Endodermal cell (in vitro differentiated cells): ENCODE results near the gene EIF2AK3. TPM values are rescaled to one million over a fixed set of nuclear protein-coding genes. Genes with fewer than 3 reads are reported as not detected.

Experiments used
- DNase-seq: peaks from one replicate; pipeline ENCODE4 v3.0.0-alpha.2; 2017
- H3K27ac ChIP-seq: 2 replicates; pipeline ENCODE4 v1.5.1; 2013; ENCODE audit warnings: mild to moderate bottlenecking, low read depth, low read length, moderate library complexity
- H3K27me3 ChIP-seq: 2 replicates; pipeline ENCODE4 v1.6.1; 2013; ENCODE audit warnings: mild to moderate bottlenecking, low read length, moderate library complexity; ENCODE audit not compliant: insufficient read depth, control insufficient read depth, poor library complexity, severe bottlenecking
- H3K36me3 ChIP-seq: 2 replicates; pipeline ENCODE4 v1.7.0; 2013; ENCODE audit warnings: mild to moderate bottlenecking, low read length, moderate library complexity; ENCODE audit not compliant: control insufficient read depth, insufficient read depth
- H3K4me1 ChIP-seq: one replicate; pipeline ENCODE4 v1.7.0; 2013; ENCODE audit warnings: low read length; ENCODE audit not compliant: control insufficient read depth, insufficient read depth
- H3K4me3 ChIP-seq: 2 replicates; pipeline ENCODE4 v1.5.1; 2013; ENCODE audit warnings: mild to moderate bottlenecking, low read length, moderate library complexity
- H3K9ac ChIP-seq: 2 replicates; pipeline ENCODE4 v1.6.1; 2013; ENCODE audit warnings: mild to moderate bottlenecking, low read length, moderate library complexity; ENCODE audit not compliant: poor library complexity, severe bottlenecking; ENCODE audit errors: extremely low read depth
- H3K9me3 ChIP-seq: 2 replicates; pipeline ENCODE4 v1.6.1; 2013; ENCODE audit warnings: mild to moderate bottlenecking, low read length, moderate library complexity; ENCODE audit not compliant: control insufficient read depth
- H3K27ac Mint-ChIP-seq: 2 replicates; pipeline ENCODE4 v1.8.0; 2020; ENCODE audit warnings: mixed read lengths
- H3K27me3 Mint-ChIP-seq: 2 replicates; pipeline ENCODE4 v1.8.0; 2021; ENCODE audit warnings: mild to moderate bottlenecking, mixed read lengths; ENCODE audit not compliant: insufficient read depth
- H3K36me3 Mint-ChIP-seq: 2 replicates; pipeline ENCODE4 v1.8.0; 2020; ENCODE audit warnings: low read depth, mixed read lengths
- H3K4me1 Mint-ChIP-seq: 2 replicates; pipeline ENCODE4 v1.8.0; 2020; ENCODE audit warnings: mixed read lengths
- H3K4me3 Mint-ChIP-seq: 2 replicates; pipeline ENCODE4 v1.8.0; 2020; ENCODE audit warnings: mild to moderate bottlenecking, moderate library complexity, mixed read lengths
- H3K9me3 Mint-ChIP-seq: 2 replicates; pipeline ENCODE4 v1.8.0; 2020; ENCODE audit warnings: mild to moderate bottlenecking, mixed read lengths
- CTCF ChIP-seq: fragments of 200-600 bp; sonication (generic); conservative IDR thresholded peaks from 2 replicates; pipeline ENCODE4 v1.5.0; 2021; ENCODE audit warnings: antibody characterized with exemption, mild to moderate bottlenecking
- WGBS, 2 experiments: methylation state at CpG; one replicate each; pipeline versions ENCODE4 v1.1.5 to v1.1.7; 2013; ENCODE audit warnings: missing lambda C conversion rate in 2 of 2, mixed read lengths in 1 of 2; ENCODE audit not compliant: insufficient coverage in 1 of 2, insufficient read length in 1 of 2; 5-methylcytosine and 5-hydroxymethylcytosine counted together
- total RNA-seq, 2 donors: library from RNA; stranded (reverse); fragmentation: NEBNext Ultra II Directional in 1 of 2; extraction: Animal tissue kit (Norgen Biotek cat#: 25700) in 1 of 2; gene quantifications; 2 replicates in 1 of 2; 3 replicates in 1 of 2; pipeline ENCODE4 v1.2.1, GENCODE V29; 2021

Gene EIF2AK3
- total RNA-seq, 2 donors from 2014 or later, result 26.3 to 45.2 TPM

- Mint-ChIP-seq H3K4me3 (no peak overlapping the region), H3K4me1 (peaks cover 10% of the 10 kb centered on the region), H3K27me3 (peaks cover 6% of the 10 kb centered on the region), H3K36me3 (no peaks in the 10 kb centered on the region), H3K9me3 (peaks cover 7% of the 10 kb centered on the region), H3K27ac (no peak overlapping the region)
- no peak overlapping the region for H3K9ac ChIP-seq
- H3K9me3 ChIP-seq, result no peaks in the 10 kb centered on the region
- no peak for TF ChIP-seq CTCF
- no peaks in the 10 kb centered on the region for H3K27me3 ChIP-seq
- H3K27ac ChIP-seq, result no peak overlapping the region
- H3K36me3 ChIP-seq, result no peaks in the 10 kb centered on the region
- no peak for DNase-seq
- no peak overlapping the region for H3K4me3 ChIP-seq
- WGBS, 2 experiments, result 94 to 96% methylated on average over 2 of the region's 3 CpGs
- no peaks in the 10 kb centered on the region for H3K4me1 ChIP-seq
Observed at GRCh38 chr2:88642278-88642677, 15.0 kb upstream of the EIF2AK3 start.

- H3K4me3 ChIP-seq, result no peak overlapping the region
- Mint-ChIP-seq H3K27me3 (peaks cover 6% of the 10 kb centered on the region), H3K9me3 (peaks cover 7% of the 10 kb centered on the region), H3K27ac (no peak overlapping the region), H3K4me3 (no peak overlapping the region), H3K36me3 (no peaks in the 10 kb centered on the region), H3K4me1 (peaks cover 10% of the 10 kb centered on the region)
- no peak for TF ChIP-seq CTCF
- H3K9me3 ChIP-seq, result no peaks in the 10 kb centered on the region
- H3K9ac ChIP-seq, result no peak overlapping the region
- no peak for DNase-seq
- H3K27ac ChIP-seq, result no peak overlapping the region
- H3K27me3 ChIP-seq, result peaks cover 1% of the 10 kb centered on the region
- no peaks in the 10 kb centered on the region for H3K4me1 ChIP-seq
- WGBS, 2 experiments, result 84 to 95% methylated on average over 3 to 7 of the region's 7 CpGs
- H3K36me3 ChIP-seq, result no peaks in the 10 kb centered on the region
Observed at GRCh38 chr2:88641330-88641729, 14.1 kb upstream of the EIF2AK3 start.

GRCh38 chr2:88639865-88640264, 12.6 kb upstream of the EIF2AK3 start:
- Histone ChIP-seq H3K27ac (no peak overlapping the region), H3K27me3 (peaks cover 3% of the 10 kb centered on the region), H3K4me3 (no peak overlapping the region), H3K36me3 (no peaks in the 10 kb centered on the region), H3K9ac (no peak overlapping the region), H3K4me1 (no peaks in the 10 kb centered on the region), H3K9me3 (no peaks in the 10 kb centered on the region)
- H3K36me3 Mint-ChIP-seq, result no peaks in the 10 kb centered on the region
- 80 to 83% methylated on average over 1 of the region's 1 CpG for WGBS, 2 experiments
- no peak overlapping the region for H3K27ac Mint-ChIP-seq
- no peak for TF ChIP-seq CTCF
- no peak for DNase-seq
- H3K4me3 Mint-ChIP-seq, result no peak overlapping the region
- H3K4me1 Mint-ChIP-seq, result peaks cover 10% of the 10 kb centered on the region
- H3K9me3 Mint-ChIP-seq, result peaks cover 1% of the 10 kb centered on the region
- H3K27me3 Mint-ChIP-seq, result no peaks in the 10 kb centered on the region
